Femur (tissue), 1 donor: ENCODE results near the gene MOB1A.
"Not testable (repeated sequence)": the region's sequence is repeated elsewhere in the genome, so short reads cannot be mapped to it uniquely, and the experiment has no call there.

Source experiments
- DNase-seq: peaks from one replicate; pipeline ENCODE4 v3.0.0-alpha.2; 2017

The MOB1A gene

DNA sequence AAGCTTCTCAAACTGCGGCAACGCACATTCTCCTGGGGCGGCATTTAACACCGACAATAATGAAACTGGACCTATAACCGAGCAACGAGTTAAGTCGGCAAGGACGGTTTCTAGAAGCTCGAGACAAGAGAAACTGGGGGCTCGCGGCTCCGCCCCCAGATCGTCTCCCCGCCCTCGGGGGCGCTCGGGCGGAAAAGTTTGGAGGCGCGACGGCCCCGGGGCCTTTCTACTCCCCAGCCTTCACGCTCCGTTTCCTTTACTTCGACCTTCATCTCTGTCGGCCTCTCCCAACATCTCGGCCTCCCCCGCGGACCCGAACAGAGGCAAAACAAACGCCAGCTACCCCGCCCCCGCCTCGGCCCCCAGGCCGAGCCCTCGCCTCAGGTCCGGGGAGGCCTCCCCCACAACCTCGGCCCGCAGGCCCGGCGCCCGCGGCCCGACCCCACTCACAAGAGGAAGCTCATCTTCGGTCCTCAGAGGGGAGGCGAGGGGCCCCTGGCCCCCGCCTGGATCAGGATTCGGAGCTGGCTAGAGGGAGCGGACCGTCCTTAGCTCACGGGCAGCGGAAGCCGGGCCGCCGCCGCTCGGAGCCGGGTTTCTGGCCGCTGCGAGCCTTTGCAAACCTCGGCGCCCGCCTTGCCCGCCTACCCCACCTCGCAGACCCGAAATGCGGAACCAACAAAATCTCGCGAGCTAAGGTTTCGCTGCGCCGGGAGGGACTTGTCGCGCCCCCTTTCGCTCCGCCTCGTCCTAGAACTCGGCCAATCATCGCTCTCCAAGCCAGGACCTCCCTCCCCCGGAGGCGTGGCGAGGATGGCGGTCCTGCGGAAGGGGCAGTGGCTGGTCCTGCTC lies at the start of gene MOB1A:
Gene MOB1A, minus strand, starts transcription at position 669 of the 852 bp plus-strand sequence. Its CDS starts 205 bp downstream, at position 464.
- peak; percentile 99 for DNase-seq

DNA sequence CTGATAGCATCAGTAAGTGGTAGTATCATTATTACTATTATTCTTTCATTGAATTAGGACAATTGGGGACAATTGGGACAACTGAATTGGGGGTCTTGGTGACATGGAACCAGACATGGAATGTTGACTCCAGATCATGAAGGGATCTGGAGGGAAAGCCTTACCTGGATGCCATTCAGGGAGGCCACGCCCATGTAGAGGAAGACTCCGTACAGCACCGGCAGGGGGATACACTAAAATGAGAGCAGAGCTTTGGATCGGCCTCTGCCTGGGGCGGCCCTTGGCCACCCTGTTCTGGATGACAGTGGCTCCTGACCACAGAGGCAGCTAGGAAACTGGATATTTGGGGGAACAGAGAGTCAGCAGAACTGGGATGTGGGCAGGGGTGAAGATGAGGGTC lies 49.0 kb upstream of the MOB1A start:
- DNase-seq: no peak

DNA sequence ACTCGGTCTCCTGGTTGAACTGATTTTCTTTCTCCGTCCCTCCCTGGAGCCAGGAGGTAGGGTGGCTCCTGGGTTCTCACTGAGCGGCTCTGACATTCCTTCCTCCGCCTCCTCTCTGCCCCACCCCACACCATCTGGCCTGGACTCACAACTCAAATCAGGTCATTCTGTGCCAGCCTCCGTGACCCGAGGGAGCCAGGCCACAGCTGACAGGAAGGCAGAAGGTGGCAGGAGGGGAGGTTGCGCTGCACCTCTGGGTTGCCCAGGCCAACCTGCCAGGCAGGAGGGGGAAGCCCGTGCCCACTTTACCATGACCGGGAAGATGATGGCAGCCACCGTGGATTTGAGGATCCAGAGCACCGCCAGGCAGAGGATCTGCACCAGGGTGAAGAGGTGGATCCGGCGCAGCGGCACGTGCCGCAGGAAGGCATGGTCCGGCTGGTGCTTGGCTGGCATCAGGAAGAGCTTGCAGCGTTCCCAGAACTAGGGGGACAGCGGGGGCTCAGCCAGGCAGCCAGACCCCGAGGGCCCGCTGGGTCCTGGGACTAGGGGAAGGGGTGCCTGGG lies 48.1 kb upstream of the MOB1A start:
- DNase-seq: no peak

DNA sequence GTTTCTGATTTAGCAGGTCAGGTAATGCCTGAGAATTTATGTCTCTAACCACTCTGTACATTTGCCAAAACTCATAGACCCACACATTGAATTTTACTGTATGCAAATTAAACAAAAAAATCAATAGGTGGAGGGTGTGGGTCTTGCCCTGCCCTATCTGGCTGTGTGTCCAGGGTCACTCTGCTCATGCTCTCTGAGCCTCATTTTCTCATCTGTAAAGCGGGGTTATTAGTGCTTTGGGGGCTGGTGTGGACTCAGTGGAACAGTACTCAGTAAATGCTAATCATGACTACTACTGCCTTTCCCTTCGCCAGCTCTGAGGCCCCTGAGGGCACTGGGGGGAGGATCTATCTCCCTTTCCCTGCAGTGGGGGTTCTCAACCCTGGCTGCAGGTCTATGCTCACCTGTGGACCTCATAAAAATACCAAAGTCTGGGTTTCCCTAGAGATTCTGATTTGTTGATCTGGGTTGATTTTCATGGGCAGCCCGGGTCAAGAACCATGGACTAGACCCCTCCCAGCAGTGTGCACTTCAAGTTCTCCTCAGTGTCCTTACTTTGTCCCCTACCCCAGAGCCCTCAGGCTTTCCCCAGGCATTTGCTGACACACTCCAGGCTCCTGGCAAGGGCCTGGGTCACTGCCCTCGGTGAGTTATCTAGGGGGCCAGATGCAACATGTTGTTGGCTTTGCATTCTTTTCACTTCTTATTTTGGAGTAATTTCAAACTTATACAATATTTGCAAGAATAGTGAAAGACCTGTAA lies 47.2 kb upstream of the MOB1A start:
- DNase-seq: no peak

DNA sequence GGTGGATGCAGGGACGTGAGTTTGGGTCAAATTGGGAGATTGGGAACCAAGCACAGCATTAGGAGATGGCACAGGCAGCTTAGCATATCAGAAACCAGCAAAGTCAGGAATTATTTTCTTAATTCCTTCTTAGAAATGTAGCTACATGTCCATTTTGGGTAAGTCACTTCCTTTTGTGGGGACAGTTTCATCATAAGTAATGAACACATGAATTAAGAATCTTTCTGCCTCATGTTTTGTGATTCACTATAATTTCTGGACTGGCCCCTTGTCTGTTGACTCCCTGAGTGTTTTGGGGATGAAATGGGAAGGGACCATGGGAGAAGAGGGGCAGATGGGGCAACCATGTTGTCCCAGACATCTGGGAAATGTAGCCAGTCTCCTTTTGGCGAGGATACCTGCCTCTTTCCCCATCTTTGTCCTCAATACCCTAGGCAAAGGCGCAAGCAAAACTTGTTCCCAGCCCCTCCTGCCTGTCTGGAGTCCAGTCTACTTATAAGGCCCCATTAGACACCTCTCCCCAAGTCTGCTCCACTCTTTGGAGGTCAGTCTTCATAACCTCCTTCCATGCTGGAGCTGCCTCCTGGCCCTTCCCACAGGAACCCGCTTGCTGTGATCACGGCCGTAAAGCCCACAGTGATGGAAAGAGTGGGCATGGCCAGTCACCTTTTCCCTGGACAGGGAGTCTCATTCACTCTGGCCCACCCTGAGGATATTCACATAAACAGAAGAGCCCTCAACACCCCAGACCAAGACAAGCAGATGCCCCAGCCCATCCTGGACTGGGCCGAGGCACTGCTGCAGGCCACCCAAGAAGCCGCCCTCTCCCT lies 45.5 kb upstream of the MOB1A start:
- DNase-seq: no peak

DNA sequence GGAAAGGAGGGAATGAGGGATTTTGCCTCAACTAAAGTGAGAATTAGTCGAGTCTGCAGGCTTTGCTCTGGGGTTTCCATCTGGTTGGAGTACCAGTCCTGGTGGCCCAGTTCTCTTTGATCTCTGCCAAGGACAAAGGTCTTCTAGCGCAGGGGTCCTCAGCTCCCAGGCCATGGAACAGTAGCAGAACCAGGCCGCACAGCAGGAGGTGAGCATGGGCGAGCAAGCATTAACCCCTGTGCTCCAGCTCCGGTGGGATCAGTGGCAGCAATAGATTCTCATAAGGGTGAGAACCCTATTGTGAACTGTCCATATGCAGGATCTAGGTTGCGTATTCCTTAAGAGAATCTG lies 43.6 kb upstream of the MOB1A start:
- no peak for DNase-seq

DNA sequence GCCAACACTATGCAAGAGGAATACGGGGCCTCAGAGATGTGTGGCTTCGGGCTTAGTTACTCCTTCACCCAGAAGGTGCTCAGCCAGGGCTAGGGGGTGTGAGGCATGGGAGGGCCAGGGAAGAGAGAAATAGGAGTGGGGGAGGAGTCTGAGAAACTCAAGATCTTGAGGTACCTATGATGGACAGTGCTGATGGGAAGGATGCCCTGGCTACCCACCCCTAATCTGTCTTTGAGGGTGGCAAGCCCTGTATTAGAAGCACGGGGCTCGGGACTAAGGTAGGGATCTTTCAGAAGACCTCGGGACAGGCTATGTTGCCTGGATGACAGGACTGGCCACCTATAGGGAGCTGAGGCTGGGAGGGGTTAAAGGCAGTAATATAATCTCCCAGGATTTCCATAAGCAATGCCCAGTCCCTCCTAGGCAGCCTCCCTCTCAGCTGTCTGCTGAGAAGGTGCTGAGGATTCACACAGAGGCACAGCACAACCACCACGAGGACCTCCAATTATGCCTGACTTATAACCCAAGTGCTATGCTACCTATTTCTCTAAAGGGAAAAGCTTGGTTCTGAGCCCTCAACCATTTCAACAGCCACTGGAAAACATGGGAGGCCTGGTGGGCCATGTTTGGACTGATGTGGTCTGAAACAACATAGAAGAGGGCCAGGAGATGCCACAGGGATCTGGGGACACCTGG lies 43.1 kb upstream of the MOB1A start:
- DNase-seq: no peak

DNA sequence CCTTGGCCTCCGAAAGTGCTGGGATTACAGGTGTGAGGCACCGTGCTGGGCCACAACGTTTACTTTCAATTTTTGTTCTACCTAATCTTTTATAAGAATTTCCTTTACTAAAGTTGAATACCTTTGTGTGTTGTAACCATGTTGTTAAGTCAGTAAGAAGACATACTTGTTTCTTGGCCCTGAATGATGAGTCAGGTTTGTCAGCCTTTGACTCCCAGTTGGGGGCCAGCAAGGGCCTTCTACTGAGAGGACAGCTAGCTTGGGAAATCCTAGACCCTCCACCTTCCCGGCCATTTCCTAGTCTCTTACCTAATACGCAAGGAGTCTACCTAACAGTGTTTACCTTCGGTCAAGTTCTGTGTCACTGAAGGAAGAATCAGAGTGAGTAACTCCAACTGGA lies 42.4 kb upstream of the MOB1A start:
- DNase-seq: no peak

DNA sequence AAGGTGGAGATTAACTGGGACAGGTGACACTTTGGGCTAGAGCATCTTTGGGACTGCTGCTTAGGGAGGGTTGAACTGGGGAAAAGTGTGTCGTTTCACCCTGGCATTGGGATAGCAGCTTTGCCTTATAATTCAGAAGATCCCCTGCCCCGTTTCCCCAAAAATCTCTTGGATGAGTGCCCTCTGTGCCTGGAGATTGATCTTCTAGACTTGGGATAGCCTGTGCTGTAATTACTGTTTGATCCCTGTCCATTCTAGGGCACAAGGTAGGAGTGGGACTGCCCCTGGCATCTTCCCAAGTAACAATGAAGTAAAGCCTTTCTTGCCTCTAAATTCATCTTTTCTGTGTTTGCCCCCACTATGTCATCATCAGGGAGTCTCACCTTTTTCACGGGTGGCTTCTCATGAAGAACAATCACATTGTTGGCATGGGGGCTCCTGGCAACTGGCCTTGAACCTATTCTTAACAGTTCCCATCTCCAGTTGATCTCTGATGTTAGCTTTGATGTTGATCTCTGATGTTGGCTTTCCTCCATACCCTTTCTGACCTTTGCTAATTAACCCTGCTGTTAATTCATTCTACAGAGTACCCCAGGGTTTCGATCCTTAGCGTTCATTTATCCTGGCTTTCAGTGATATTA lies 41.3 kb upstream of the MOB1A start:
- no peak for DNase-seq

DNA sequence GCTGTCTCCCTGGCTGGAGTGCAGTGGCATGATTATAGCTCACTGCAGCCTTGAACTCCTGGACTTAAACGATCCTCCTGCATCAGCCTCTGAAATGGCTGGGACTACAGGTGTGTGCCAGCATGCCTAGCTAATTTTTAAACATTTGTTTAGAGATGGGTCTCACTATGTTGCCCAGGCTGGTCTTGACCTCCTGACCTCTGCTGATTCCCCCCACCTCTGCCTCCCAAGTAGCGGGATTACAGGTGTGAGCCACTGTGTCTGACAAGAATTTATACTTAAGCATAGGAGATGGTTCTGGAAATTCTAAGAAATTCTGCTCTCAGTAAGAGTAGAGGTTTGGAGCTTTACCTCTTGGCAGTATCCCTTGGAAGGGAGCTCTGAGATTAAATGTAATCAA lies 38.0 kb upstream of the MOB1A start:
- no peak for DNase-seq

DNA sequence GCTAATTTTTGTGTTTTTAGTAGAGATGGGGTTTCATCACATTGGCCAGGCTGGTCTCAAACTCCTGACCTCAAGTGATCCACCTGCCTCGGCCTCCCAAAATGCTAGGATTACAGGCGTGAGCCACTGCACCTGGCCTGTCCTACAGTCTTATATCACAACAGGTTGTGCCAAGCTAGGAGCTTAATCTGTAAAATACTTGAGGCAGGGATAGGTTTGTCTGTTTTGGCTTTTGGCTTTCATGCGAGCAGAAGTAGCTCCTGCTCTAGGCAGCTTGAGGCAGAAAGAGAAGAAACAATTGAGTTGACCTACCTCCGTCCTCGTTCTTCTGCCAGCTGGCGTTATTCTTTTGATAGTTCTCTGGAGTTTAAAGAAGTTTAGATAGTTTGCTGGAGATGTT lies 37.1 kb upstream of the MOB1A start:
- DNase-seq: not testable (repeated sequence)

DNA sequence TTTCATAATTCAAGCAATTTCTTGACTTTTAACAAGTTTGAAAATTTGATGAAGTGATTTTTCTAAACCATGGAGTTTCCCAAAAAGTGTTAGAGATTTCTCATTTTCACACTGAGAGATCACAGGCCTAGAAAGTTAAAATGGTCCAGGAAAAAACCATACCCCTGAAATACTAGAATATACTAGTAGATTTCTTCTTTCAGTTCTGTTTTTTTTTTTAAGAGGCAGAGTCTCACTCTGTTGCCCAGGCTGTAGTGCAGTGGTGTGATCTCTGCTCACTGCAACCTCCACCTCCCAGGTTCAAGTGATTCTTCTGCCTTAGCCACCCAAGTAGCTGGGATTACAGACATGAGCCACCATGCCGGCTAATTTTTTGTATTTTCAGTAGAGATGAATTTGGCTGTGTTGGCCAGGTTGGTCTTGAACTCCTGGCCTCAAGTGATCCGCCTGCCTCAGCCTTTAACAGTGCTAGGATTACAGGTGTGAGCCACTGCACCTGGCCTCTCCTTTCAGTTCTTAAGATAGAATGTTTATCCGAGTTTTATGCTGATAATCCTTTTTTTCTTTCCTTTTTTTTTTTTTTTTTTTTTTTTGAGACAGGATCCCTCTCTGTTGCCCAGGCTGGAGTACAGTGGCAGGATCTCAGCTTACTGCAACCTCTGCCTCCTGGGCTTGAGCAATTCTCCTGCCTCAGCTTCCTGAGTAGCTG lies 34.2 kb upstream of the MOB1A start:
- no peak for DNase-seq

DNA sequence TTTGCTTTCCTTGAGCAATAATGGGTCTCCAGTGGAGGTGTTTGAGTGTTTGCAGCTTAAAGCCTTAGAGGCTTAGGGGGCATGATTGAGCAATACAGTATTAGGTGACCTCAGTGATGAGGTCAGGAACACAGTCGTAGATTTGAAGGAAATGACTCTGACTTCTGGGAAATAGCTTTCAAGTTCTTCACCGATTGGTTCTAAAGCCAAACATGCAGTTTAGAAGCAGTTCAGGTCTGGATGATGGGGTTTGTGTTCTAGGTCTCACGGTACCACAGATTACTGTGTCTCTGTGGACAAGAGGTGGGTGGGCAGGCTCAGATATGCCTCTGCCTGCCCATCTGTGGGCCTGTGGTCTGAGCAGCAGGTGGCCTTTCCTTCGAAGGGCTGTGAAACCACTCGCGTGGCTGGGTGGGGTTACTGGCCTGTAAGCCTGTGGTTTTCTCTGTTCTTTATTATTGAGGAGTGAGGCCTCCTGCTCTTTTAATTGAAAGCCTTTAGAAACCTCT lies 27.6 kb upstream of the MOB1A start:
- DNase-seq: no peak

DNA sequence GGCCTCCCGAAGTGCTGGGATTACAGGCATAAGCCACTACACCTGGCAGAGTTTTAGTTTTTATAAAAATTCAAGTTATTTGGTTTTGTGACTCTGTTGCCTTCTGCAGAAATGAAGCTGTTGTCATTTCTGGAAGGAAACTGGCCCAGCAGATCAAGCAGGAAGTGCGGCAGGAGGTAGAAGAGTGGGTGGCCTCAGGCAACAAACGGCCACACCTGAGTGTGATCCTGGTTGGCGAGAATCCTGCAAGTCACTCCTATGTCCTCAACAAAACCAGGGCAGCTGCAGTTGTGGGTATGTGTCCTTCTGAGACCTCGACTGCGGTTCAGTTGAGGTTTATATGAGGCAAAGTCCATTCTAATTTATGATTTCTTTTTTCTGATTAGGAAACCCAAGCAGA lies 26.9 kb upstream of the MOB1A start:
- DNase-seq: no peak

DNA sequence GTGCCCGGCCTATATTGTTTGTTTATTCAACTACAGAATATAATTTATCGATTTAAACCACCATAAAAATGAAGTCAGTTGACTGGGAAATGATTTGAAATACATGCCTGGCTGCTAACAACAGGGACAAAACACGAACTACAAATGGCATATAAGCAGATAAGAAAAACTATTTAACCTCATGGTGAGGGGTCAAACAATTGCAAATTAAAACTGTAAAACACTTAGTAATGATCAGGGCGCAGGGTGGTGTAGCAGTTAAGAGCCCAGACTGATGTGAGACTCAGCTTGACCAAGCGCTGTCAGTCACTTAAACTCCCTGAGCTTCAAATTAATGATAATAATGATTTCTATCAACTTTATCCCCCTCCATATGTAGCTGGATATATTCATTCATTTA lies 26.4 kb upstream of the MOB1A start:
- no peak for DNase-seq

DNA sequence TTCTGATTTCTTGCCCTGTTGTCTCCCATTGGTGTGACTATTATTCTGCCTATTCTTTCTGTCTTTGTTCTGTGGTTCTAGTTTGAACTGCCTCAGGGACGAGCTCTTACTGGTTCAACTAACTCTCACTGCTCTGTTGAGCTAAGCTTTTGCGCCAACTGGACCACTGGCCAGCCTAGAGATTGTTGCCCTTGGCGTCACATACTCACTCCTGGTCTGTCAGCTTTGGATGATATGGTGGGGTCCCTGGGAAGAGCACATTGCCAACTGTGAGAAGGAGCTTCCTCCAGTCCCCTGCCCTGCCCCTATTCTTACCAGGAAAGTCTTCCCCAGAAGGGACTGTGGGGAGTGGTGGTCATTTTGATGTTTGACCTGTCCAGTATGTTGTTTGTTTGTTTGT lies 25.8 kb upstream of the MOB1A start:
- no peak for DNase-seq

DNA sequence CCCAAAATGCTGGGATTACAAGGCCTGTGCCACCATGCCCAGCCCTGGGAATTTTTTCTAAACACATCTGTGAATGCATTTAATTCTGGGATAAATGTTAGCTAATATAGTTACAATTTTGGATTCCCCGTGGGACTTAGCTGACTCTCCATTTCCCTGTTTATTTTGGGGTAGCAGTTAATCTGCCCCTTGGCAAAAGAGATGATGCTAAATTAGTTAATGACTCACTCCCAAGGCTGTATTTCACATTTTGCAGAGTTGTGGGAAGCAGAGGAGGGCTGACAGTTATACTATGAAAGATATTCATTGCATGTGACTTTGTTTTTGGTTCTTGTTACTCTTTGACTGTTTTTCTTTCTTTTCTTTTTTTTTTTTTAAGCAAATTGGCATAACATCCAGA lies 22.9 kb upstream of the MOB1A start:
- DNase-seq: no peak

DNA sequence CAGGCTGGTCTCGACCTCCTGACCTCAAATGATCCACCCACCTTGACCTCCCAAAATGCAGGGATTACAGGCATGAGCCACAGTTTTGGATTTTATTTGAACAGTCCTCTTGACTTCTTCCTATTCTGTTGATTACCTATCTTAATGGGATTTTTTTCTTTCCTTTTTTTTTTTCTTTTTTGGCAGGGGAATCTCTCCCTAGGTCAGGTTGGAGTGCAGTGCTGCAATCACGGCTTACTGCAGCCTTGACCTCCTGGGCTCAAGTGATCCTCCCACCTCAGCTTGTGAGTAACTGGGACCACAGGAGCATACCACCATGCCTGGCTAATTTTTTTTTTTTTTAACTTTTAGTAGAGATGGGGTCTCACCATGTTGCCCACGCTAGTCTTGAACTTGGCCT lies 22.5 kb upstream of the MOB1A start:
- no peak for DNase-seq

DNA sequence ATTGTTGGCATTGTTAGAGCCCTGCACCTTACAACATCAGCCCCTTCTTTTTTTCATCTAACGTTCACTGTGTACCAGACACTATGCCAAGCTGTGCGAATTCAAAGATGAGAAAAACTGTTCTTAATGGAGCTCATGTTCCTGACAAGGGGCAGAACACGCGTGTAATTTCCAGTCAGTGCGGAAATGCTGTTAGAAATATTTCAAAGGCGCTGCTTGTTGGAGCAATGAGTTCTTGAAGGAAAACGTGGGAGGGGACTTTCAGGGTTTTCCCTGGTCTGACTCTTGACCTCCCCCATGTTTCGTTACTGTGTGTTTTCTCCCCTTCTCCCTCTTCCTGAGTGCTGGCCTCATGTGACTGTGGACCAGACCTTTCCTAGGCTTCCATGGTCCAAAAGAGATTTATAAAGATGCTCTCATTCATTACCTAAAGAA lies 21.2 kb upstream of the MOB1A start:
- no peak for DNase-seq

DNA sequence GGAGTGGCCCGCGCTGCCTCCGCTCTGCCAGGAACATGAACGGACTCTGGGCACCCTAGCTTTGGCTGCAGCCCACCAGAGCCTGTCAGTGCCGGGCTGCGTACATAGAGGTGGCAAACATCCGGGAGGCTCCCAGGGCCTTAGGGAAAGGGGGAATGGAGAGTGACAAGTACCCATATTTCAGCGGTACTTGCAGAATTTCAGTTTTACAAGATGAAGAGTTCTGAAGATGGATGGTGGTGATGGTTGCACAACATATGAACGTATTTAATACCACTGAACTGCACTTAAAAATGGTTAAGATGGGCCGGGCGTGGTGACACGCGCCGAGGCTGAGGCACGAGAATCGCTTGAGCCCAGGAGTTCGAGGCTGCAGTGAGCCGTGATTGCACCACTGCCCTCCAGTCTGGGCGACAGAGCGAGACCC lies 20.6 kb upstream of the MOB1A start:
- DNase-seq: no peak
